WTC11 (cell line): ENCODE results near the gene PBX3.

ENCODE experiments used
- ATF6 ChIP-seq: sonication (generic); formaldehyde crosslinking; IDR thresholded peaks from 2 replicates; pipeline ENCODE4 v1.8.1; 2023; ENCODE audit warnings: mild to moderate bottlenecking, missing genetic modification reagents
- CTCF ChIP-seq: fragments of 200-600 bp; IDR thresholded peaks from 2 replicates; pipeline ENCODE4 v1.8.0; 2022; ENCODE audit warnings: antibody characterized with exemption
- GABPB1 ChIP-seq: sonication (generic); formaldehyde crosslinking; IDR thresholded peaks from 2 replicates; pipeline ENCODE4 v1.8.1; 2023; ENCODE audit warnings: mild to moderate bottlenecking, missing genetic modification reagents
- HMGA2 ChIP-seq: fragments of 250-450 bp; sonication (Bioruptor Pico); IDR thresholded peaks from 2 replicates; pipeline ENCODE4 v1.4.0; 2021; ENCODE audit warnings: mild to moderate bottlenecking, moderate library complexity
- MXD4 ChIP-seq: fragments of 250-450 bp; sonication (Bioruptor Pico); IDR thresholded peaks from 2 replicates; pipeline ENCODE4 v1.8.0; 2021; ENCODE audit warnings: mild to moderate bottlenecking, moderate library complexity, borderline replicate concordance
- NFYB ChIP-seq: sonication (generic); formaldehyde crosslinking; conservative IDR thresholded peaks from 2 replicates; pipeline ENCODE4 v1.8.0; 2022; ENCODE audit warnings: low read depth, missing genetic modification reagents
- NR3C1 ChIP-seq: sonication (generic); formaldehyde crosslinking; conservative IDR thresholded peaks from 2 replicates; pipeline ENCODE4 v1.8.1; 2023; ENCODE audit warnings: low read depth, mild to moderate bottlenecking, missing genetic modification reagents
- SMAD3 ChIP-seq: sonication (generic); formaldehyde crosslinking; IDR thresholded peaks from 2 replicates; pipeline ENCODE4 v1.8.0; 2022; ENCODE audit warnings: missing genetic modification reagents, mild to moderate bottlenecking, borderline replicate concordance
- ZNF219 ChIP-seq: sonication (generic); formaldehyde crosslinking; IDR thresholded peaks from 2 replicates; pipeline ENCODE4 v1.8.0; 2023; ENCODE audit warnings: missing genetic modification reagents, mild to moderate bottlenecking, borderline replicate concordance
- ZNF317 ChIP-seq: sonication (generic); formaldehyde crosslinking; IDR thresholded peaks from 2 replicates; pipeline ENCODE4 v1.8.1; 2023; ENCODE audit warnings: low read depth, mild to moderate bottlenecking, moderate library complexity, missing genetic modification reagents, borderline replicate concordance
- ZNF512 ChIP-seq: sonication (generic); formaldehyde crosslinking; IDR thresholded peaks from 2 replicates; pipeline ENCODE4 v1.8.1; 2022; ENCODE audit warnings: missing genetic modification reagents, borderline replicate concordance
- TF ChIP-seq, protein P1 (sequence below): sonication (generic); formaldehyde crosslinking; IDR thresholded peaks from 2 replicates; pipeline ENCODE4 v1.8.0; 2022; ENCODE audit warnings: mild to moderate bottlenecking, missing genetic modification reagents
- TF ChIP-seq, protein P2 (sequence below): sonication (generic); formaldehyde crosslinking; IDR thresholded peaks from 2 replicates; pipeline ENCODE4 v1.8.0; 2022; ENCODE audit warnings: mild to moderate bottlenecking, missing genetic modification reagents
- TF ChIP-seq, protein P3 (sequence below): sonication (generic); formaldehyde crosslinking; IDR thresholded peaks from 2 replicates; pipeline ENCODE4 v1.8.1; 2022; ENCODE audit warnings: mild to moderate bottlenecking, moderate library complexity, missing genetic modification reagents

GRCh38 chr9:125820100-125820804 lies 73.1 kb downstream of the PBX3 start:
- TF ChIP-seq ZNF317 (CRISPR knock-in tag) (no peak), CTCF (no peak), SMAD3 (CRISPR knock-in tag) (no peak), NFYB (CRISPR knock-in tag) (no peak), ZNF512 (no peak), NR3C1 (CRISPR knock-in tag) (no peak), GABPB1 (no peak), HMGA2 (CRISPR knock-in tag) (no peak), MXD4 (CRISPR knock-in tag) (no peak), ATF6 (no peak), ZNF219 (CRISPR knock-in tag) (no peak)
- TF ChIP-seq, protein P1, sequence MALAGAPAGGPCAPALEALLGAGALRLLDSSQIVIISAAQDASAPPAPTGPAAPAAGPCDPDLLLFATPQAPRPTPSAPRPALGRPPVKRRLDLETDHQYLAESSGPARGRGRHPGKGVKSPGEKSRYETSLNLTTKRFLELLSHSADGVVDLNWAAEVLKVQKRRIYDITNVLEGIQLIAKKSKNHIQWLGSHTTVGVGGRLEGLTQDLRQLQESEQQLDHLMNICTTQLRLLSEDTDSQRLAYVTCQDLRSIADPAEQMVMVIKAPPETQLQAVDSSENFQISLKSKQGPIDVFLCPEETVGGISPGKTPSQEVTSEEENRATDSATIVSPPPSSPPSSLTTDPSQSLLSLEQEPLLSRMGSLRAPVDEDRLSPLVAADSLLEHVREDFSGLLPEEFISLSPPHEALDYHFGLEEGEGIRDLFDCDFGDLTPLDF (CRISPR knock-in tag) = no peak
- TF ChIP-seq, protein P2, sequence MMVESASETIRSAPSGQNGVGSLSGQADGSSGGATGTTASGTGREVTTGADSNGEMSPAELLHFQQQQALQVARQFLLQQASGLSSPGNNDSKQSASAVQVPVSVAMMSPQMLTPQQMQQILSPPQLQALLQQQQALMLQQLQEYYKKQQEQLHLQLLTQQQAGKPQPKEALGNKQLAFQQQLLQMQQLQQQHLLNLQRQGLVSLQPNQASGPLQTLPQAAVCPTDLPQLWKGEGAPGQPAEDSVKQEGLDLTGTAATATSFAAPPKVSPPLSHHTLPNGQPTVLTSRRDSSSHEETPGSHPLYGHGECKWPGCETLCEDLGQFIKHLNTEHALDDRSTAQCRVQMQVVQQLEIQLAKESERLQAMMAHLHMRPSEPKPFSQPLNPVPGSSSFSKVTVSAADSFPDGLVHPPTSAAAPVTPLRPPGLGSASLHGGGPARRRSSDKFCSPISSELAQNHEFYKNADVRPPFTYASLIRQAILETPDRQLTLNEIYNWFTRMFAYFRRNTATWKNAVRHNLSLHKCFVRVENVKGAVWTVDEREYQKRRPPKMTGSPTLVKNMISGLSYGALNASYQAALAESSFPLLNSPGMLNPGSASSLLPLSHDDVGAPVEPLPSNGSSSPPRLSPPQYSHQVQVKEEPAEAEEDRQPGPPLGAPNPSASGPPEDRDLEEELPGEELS (CRISPR knock-in tag) = no peak
- TF ChIP-seq, protein P3, sequence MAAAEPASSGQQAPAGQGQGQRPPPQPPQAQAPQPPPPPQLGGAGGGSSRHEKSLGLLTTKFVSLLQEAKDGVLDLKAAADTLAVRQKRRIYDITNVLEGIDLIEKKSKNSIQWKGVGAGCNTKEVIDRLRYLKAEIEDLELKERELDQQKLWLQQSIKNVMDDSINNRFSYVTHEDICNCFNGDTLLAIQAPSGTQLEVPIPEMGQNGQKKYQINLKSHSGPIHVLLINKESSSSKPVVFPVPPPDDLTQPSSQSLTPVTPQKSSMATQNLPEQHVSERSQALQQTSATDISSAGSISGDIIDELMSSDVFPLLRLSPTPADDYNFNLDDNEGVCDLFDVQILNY (CRISPR knock-in tag) = no peak
